Measurements from ENCODE around the gene CA10. TPM values are rescaled to one million over a fixed set of nuclear protein-coding genes. Genes with fewer than 3 reads are reported as not detected.

The CA10 gene
- total and polyA plus RNA-seq, 2 experiments from 2014 or later: 0.92 to 1.5 TPM

DNA sequence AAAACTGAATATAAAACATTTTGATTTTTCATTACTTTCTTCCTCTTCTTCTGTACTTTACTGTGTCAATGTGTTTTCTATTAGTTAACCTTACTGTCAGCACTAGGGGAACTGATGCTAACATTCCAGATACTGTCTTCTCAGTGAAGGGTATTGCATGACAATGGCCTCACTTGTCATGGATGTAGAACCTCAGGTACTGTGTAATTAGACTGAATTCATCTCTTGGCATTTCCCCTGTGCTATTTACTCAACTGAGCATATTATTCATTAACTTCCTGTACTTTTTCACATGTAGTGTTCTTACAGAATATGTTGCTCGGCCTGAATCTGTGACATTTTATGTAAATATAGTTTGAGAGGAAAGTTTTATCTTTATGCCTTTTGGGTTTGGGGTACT, 237.0 kb downstream of the CA10 start (continued):
- TF ChIP-seq, protein P1, sequence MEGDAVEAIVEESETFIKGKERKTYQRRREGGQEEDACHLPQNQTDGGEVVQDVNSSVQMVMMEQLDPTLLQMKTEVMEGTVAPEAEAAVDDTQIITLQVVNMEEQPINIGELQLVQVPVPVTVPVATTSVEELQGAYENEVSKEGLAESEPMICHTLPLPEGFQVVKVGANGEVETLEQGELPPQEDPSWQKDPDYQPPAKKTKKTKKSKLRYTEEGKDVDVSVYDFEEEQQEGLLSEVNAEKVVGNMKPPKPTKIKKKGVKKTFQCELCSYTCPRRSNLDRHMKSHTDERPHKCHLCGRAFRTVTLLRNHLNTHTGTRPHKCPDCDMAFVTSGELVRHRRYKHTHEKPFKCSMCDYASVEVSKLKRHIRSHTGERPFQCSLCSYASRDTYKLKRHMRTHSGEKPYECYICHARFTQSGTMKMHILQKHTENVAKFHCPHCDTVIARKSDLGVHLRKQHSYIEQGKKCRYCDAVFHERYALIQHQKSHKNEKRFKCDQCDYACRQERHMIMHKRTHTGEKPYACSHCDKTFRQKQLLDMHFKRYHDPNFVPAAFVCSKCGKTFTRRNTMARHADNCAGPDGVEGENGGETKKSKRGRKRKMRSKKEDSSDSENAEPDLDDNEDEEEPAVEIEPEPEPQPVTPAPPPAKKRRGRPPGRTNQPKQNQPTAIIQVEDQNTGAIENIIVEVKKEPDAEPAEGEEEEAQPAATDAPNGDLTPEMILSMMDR (conservative IDR thresholded peaks at IDR 0.05; ENCODE audit: low read depth in 2 of 2): no peak
- no peak for TF ChIP-seq EZH2phosphoT487 (IDR thresholded peaks at IDR 0.05; ENCODE audit: unreplicated experiment)
- 0 out of 2 replicates have a peak, but pooled peaks have one; percentile 34 for TF ChIP-seq NANOG (IDR thresholded peaks at IDR 0.05; ENCODE audit: borderline replicate concordance)
- no peak for TF ChIP-seq ZNF114 (CRISPR knock-in tag; IDR thresholded peaks at IDR 0.05)

DNA sequence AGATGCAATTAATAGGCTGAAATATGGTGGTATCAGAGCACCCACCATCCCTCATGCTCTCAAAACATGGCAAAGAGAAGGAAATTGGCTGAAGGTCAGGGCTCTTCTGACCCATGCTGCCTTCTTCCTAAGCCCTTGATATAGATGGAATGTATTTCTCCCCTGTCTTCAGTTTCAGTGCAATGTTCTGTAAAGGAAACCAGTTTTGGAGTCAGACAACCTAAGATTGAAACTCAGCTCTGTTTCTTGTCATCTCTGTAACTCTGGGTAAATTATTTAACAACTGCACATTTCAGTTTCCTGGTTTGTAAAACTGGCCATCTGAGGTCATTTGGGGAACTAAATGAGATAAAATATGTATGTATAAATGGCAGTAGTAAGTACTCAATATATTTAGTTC, 243.9 kb downstream of the CA10 start:
- H3K4me1 Mint-ChIP-seq: peaks cover 42% of the 10 kb centered on the region
- H3F3A ChIP-seq (replicated peaks; ENCODE audit: low read depth): no peaks in the 10 kb centered on the region
- H3K27ac Mint-ChIP-seq: no peak overlapping the region
- H4K20me1 ChIP-seq (replicated peaks; ENCODE audit: insufficient read depth): no peaks in the 10 kb centered on the region
- 0 out of 2 replicates have a peak, but pooled peaks cover 4% of the 10 kb centered on the region for H3K9me2 ChIP-seq (ENCODE audit: insufficient read depth)
- H3K36me3 ChIP-seq (ENCODE audit: insufficient read depth): no peaks in the 10 kb centered on the region
- no peak overlapping the region; the same call in 1 of the 2 replicates for H2AFZ ChIP-seq
- no peaks in the 10 kb centered on the region for H3K36me3 Mint-ChIP-seq (ENCODE audit: low read depth)
- no peak overlapping the region for H3K4me3 Mint-ChIP-seq
- no peak overlapping the region for H3K27ac ChIP-seq (ENCODE audit: low read depth)
- no peaks in the 10 kb centered on the region; the same call in 2 of the 3 replicates for H3K9me3 Mint-ChIP-seq
- H3K79me2 ChIP-seq (replicated peaks; ENCODE audit: insufficient read depth): no peaks in the 10 kb centered on the region
- DNase-seq (ENCODE audit: low spot score) (no peak), ATAC-seq (no peak)
- no peaks in the 10 kb centered on the region for H3K27me3 ChIP-seq (ENCODE audit: insufficient read depth)
- H3K4me1 ChIP-seq (ENCODE audit: insufficient read depth): peaks cover 17% of the 10 kb centered on the region
- H3K27me3 Mint-ChIP-seq (ENCODE audit: insufficient read depth, low read depth, poor library complexity): peaks cover 2% of the 10 kb centered on the region
- TF ChIP-seq ZNF331 (CRISPR knock-in tag; IDR thresholded peaks at IDR 0.05; ENCODE audit: low read depth) (no peak), STAT1 (IDR thresholded peaks at IDR 0.05; ENCODE audit: unreplicated experiment) (no peak), ZNF114 (CRISPR knock-in tag; IDR thresholded peaks at IDR 0.05) (no peak), EZH2 (IDR thresholded peaks at IDR 0.05; ENCODE audit: low read depth, unreplicated experiment) (no peak), NANOG (IDR thresholded peaks at IDR 0.05; ENCODE audit: borderline replicate concordance) (no peak), CREB1 (CRISPR knock-in tag; IDR thresholded peaks at IDR 0.05; ENCODE audit: low read depth) (no peak), EZH2phosphoT487 (IDR thresholded peaks at IDR 0.05; ENCODE audit: unreplicated experiment) (no peak)
- TF ChIP-seq, protein P2, sequence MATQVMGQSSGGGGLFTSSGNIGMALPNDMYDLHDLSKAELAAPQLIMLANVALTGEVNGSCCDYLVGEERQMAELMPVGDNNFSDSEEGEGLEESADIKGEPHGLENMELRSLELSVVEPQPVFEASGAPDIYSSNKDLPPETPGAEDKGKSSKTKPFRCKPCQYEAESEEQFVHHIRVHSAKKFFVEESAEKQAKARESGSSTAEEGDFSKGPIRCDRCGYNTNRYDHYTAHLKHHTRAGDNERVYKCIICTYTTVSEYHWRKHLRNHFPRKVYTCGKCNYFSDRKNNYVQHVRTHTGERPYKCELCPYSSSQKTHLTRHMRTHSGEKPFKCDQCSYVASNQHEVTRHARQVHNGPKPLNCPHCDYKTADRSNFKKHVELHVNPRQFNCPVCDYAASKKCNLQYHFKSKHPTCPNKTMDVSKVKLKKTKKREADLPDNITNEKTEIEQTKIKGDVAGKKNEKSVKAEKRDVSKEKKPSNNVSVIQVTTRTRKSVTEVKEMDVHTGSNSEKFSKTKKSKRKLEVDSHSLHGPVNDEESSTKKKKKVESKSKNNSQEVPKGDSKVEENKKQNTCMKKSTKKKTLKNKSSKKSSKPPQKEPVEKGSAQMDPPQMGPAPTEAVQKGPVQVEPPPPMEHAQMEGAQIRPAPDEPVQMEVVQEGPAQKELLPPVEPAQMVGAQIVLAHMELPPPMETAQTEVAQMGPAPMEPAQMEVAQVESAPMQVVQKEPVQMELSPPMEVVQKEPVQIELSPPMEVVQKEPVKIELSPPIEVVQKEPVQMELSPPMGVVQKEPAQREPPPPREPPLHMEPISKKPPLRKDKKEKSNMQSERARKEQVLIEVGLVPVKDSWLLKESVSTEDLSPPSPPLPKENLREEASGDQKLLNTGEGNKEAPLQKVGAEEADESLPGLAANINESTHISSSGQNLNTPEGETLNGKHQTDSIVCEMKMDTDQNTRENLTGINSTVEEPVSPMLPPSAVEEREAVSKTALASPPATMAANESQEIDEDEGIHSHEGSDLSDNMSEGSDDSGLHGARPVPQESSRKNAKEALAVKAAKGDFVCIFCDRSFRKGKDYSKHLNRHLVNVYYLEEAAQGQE (IDR thresholded peaks at IDR 0.05; ENCODE audit: unreplicated experiment): no peak
- no peak overlapping the region for H3K4me3 ChIP-seq
- no peak overlapping the region for H3K4me2 ChIP-seq

Measured in GM23338 (cell line).